Subcutaneous abdominal adipose tissue (tissue), 5 donors: ENCODE data around the gene KTI12.
"Not testable (repeated sequence)": the region's sequence is repeated elsewhere in the genome, so short reads cannot be mapped to it uniquely, and the experiment has no call there.

Experiments used
- H3K27ac ChIP-seq: one replicate; pipeline ENCODE4 v1.7.0; 2013; ENCODE audit warnings: low read depth, mild to moderate bottlenecking, inconsistent platforms, low read length, moderate library complexity
- H3K27me3 ChIP-seq, 5 donors: one replicate each; pipeline ENCODE4 v1.7.0; 2013; ENCODE audit warnings: low read length in 5 of 5, inconsistent platforms in 1 of 5; ENCODE audit not compliant: control insufficient read depth in 5 of 5, insufficient read depth in 4 of 5
- H3K36me3 ChIP-seq, 5 donors: one replicate each; pipeline ENCODE4 v1.7.0; 2013; ENCODE audit warnings: low read length in 5 of 5; ENCODE audit not compliant: control insufficient read depth in 5 of 5, insufficient read depth in 5 of 5
- H3K4me1 ChIP-seq, 5 donors: one replicate each; pipeline ENCODE4 v1.7.0; 2013; ENCODE audit warnings: low read length in 5 of 5, mild to moderate bottlenecking in 3 of 5, moderate library complexity in 1 of 5; ENCODE audit not compliant: control insufficient read depth in 5 of 5, insufficient read depth in 5 of 5
- H3K4me3 ChIP-seq, 5 donors: one replicate each; pipeline ENCODE4 v1.7.0; 2013; ENCODE audit warnings: low read length in 5 of 5, low read depth in 1 of 5
- H3K9ac ChIP-seq, 5 donors: one replicate each; pipeline ENCODE4 v1.7.0; 2013; ENCODE audit warnings: low read length in 5 of 5, mild to moderate bottlenecking in 4 of 5, moderate library complexity in 3 of 5
- H3K9me3 ChIP-seq, 5 donors: one replicate each; pipeline ENCODE4 v1.7.0; 2013; ENCODE audit warnings: low read length in 5 of 5; ENCODE audit not compliant: control insufficient read depth in 5 of 5
- donor health status: healthy.
- donor health status: healthy.
- donor health status: healthy.
- donor health status: healthy.
- donor health status: healthy.

KTI12 gene

DNA sequence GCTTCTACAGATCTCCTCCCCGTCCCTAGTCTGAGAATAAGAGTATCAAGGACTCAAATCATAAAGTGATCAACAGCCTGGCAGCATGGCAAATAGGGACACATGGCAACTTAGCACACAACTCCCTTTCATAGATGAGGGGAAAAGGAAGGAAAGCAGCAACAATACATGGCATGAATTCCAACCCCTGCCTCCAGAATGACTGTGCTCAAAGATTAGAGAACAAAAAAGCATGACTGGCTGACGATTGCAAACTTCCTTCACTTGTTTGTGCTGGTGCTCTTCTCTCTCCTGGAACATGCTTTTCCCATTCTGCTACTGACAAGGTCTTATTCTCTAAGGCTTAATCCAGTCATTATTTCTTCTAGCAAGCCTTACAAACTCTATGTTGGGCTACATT lies 11.5 kb downstream of the KTI12 start:
- Histone ChIP-seq H3K4me3 (no peak overlapping the region), H3K9ac (no peak overlapping the region), H3K4me1 (no peaks in the 10 kb centered on the region), H3K27ac (no peak overlapping the region), H3K36me3 (peaks cover 30 to 59% (median 45%) of the 10 kb centered on the region in 5 donors), H3K9me3 (no peaks in the 10 kb centered on the region), H3K27me3 (no peaks in the 10 kb centered on the region)

DNA sequence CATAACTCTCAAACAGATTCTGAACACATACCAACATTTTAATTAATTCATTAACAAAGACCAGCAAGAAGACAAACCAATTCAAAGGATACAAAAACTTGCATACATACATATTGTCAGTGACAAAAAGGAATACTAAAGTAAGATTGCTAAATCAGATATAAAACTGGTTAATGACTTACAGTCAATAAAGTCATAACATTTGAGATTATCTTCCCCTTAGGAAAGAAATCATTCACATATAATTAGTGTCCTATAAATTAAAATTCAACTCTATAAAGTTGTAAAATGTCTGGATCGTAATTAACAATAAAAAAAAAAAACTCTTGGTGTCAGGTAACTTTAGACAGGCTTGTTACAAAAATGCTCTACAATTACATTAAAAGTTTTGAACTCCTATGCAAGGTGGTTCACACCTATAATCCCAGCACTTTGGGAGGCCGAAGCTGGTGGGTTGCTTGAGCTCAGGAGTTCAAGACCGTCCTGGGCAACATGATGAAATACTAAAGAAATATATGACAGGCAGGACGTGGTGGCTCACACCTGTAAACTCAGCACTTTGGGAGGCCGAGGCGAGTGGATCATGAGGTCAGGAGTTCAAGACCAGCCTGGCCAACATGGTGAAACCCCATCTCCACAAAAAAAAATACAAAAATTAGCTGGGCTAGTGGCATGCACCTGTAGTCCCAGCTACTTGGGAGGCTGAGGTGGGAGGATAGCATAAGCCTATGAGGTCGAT lies 25.4 kb downstream of the KTI12 start:
- peaks cover 5 to 11% (median 8%) of the 10 kb centered on the region in 5 donors for H3K27me3 ChIP-seq
- H3K27ac ChIP-seq: no peak overlapping the region
- H3K4me3 ChIP-seq: no peak overlapping the region
- H3K9ac ChIP-seq: no peak overlapping the region
- peaks cover 0 to 3% (median 0%) of the 10 kb centered on the region in 5 donors for H3K4me1 ChIP-seq
- no peaks in the 10 kb centered on the region for H3K36me3 ChIP-seq
- no peaks in the 10 kb centered on the region for H3K9me3 ChIP-seq

DNA sequence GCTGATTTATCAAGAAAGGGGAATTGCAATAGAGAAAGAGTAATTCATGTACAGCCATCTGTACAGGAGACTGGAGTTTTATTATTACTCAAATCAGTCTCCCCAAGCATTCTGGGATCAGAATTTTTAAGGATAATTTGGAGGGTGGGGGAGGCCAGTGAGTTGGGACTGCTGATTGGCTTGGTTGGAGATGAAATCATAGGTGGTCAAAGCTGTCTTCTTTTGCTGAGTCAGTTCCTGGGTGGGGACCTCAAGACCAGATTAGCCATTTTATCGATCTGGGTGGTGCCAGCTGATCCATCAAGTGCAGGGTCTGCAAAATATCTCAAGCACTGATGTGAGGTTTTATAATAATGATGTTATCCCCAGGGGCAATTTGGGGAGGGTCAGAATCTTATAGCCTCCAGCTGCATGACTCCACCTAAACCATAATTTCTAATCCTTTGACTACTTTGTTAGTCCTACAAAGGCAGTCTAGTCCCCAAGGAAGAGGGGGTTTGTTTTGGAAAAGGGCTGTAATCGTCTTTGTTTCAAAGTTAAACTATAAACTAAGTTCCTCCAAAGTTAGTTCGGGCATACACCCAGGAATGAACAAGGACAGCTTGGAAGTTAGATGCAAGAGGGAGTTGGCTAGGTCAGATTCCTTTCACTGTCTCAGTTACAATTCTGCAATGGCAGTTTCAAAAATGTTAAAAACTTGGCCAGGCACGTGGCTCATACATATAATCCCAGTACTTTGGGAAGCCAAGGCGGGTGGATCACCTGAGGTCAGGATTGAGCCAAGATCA lies 26.2 kb downstream of the KTI12 start:
- H3K36me3 ChIP-seq: no peaks in the 10 kb centered on the region
- peaks cover 5 to 11% (median 8%) of the 10 kb centered on the region in 5 donors for H3K27me3 ChIP-seq
- H3K4me1 ChIP-seq: peaks cover 0 to 3% (median 0%) of the 10 kb centered on the region in 5 donors
- no peak overlapping the region for H3K4me3 ChIP-seq
- H3K27ac ChIP-seq: no peak overlapping the region
- H3K9ac ChIP-seq: no peak overlapping the region
- no peaks in the 10 kb centered on the region for H3K9me3 ChIP-seq

DNA sequence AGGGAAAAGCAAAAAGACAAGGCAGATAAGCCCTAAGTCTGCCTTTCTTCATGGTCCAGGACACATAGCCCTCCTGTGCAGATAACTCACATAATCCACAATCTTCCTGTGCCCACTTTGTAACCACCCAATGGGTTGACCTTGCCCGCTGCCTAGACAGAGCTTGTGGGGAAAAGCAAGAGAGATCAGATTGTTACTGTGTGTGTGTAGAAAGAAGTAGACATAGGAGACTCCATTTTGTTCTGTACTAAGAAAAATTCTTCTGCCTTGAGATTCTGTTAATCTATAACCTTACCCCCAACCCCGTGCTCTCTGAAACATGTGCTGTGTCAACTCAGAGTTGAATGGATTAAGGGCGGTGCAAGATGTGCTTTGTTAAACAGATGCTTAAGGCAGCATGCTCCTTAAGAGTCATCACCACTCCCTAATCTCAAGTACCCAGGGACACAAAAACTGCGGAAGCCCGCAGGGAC lies 27.5 kb downstream of the KTI12 start:
- H3K36me3 ChIP-seq, H3K4me1 ChIP-seq, H3K9ac ChIP-seq, H3K9me3 ChIP-seq, H3K4me3 ChIP-seq, H3K27ac ChIP-seq: not testable (repeated sequence)
- H3K27me3 ChIP-seq: peaks cover 5 to 11% (median 8%) of the 10 kb centered on the region in 5 donors

DNA sequence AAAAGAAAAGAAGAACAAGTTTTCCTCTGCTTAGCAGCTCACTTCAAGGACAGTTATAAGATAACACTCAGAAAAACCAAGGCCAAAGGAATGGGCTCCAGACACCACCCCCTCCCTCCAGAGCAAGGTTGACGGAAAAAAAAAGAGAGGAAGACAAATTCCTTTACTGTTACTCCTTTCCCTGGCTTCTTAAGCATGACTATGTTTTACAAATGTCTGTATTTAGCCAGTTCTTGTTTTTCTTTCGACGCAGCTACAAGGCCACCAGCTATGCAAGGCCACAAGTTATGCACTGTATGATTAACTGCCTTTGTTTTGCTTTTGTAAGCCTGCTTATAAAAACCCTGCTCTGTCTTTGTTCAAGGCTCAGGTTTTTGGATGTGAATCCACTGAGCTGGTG lies 28.1 kb downstream of the KTI12 start:
- H3K27me3 ChIP-seq: peaks cover 5 to 11% (median 8%) of the 10 kb centered on the region in 5 donors
- not testable (repeated sequence) for H3K9me3 ChIP-seq, H3K4me3 ChIP-seq, H3K9ac ChIP-seq, H3K27ac ChIP-seq, H3K36me3 ChIP-seq, H3K4me1 ChIP-seq

DNA sequence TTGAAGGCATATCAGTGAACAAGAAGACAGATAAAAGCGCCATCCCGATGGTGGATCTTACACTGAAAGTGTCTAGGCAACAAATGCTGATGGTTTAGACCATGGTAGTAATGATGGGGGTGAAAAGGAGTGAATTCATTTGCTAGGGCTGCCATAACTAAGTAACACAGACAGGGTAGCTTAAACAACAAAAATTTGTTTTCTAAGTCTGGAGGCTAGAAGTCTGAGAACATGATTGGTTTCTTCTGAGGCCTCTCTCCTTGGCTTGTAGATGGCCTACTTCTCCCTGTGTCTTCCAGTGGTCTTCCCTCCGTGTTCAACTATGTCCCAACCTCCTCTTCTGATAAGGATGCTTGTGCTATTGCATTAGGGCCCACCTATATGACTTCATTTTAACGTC lies 29.7 kb downstream of the KTI12 start:
- Histone ChIP-seq H3K9ac (no peak overlapping the region), H3K27ac (no peak overlapping the region), H3K27me3 (peaks cover 5 to 11% (median 8%) of the 10 kb centered on the region in 5 donors), H3K9me3 (no peaks in the 10 kb centered on the region), H3K36me3 (no peaks in the 10 kb centered on the region), H3K4me1 (peaks cover 0 to 3% (median 0%) of the 10 kb centered on the region in 5 donors), H3K4me3 (no peak overlapping the region)

DNA sequence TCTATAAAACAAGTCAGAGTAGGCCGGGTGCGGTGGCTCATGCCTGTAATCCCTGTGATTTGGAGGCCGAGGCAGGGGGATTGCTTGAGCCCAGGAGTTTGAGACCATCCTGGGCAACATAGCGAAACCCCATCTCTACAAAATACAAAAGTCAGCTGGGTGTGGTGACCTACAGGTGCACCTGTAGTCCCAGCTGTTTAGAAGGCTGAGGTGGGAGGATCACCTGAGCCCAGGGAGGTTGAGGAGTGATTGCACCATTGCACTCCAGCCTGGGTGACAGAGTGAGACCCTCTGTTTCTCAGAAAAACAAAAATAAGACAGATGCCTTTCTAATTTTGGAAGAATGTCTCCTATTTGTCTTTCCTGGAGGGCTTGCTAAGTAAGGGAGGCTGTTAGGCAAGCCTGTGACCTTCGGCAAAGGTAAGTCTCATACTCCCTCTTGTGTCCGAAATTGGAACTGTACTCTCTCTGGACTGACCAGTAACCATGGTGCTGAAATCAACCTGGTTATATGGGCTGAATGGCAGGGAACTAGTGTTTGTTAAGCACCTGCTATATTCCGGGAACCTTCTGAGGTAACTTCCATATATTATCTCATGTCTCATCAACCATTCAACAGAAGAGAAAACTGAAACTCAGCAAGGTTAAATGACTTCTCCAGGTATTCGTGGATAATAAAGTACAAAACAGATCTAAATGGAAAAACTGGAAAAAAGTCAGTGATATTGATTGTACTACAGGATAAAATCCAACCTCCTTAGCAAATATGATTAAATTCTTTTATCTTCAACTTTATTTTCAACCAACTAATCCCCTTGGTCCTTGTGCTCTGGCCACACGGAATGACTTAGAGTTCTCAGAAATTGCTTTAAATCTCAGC lies 31.3 kb downstream of the KTI12 start:
- no peaks in the 10 kb centered on the region for H3K4me1 ChIP-seq
- peaks cover 5 to 11% (median 8%) of the 10 kb centered on the region in 5 donors for H3K27me3 ChIP-seq
- no peak overlapping the region for H3K4me3 ChIP-seq
- no peak overlapping the region for H3K9ac ChIP-seq
- no peaks in the 10 kb centered on the region for H3K36me3 ChIP-seq
- no peak overlapping the region for H3K27ac ChIP-seq
- no peaks in the 10 kb centered on the region for H3K9me3 ChIP-seq

DNA sequence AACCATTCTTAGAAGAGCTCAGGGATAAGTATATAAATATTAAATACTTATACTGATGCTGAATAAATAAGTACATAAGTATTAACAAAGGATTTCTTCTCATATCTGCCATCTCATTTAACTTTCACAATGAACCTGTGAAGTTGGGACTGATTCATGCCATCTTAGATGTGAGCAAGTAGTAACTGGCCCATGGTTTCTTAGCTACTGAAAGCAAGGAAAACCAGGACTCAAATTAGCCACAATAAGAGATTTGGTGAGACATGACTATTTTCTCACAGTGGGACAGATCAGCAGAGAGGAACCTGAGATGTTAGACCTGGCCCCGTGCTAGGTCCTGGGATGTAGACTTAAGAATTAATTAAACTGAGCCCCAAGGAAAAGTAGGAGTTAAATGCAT lies 34.9 kb downstream of the KTI12 start:
- Histone ChIP-seq H3K36me3 (no peaks in the 10 kb centered on the region), H3K4me3 (no peak overlapping the region), H3K27me3 (peaks cover 0 to 8% (median 4%) of the 10 kb centered on the region in 5 donors), H3K9me3 (no peaks in the 10 kb centered on the region), H3K4me1 (no peaks in the 10 kb centered on the region), H3K27ac (no peak overlapping the region), H3K9ac (no peak overlapping the region)

DNA sequence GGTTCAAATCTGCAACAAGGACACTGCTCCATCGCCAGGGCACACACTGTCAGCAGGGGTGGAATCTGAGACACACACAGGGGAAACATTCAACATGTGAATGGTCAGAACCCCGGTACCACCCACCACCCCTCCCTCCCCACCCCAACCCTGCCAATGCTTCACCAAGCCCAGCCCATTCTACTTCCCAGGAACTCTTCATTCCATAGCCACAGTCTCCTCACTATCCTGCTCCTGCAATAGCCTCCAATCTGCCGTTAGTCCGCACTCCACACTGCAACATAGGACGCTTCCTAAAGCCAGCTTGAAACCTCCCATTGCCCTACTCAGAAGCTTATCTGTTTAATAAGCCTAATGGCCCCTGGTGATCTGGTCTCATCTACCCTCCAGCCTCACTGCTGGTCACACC lies 35.6 kb downstream of the KTI12 start:
- no peaks in the 10 kb centered on the region for H3K36me3 ChIP-seq
- H3K27me3 ChIP-seq: peaks cover 0 to 8% (median 4%) of the 10 kb centered on the region in 5 donors
- no peak overlapping the region for H3K4me3 ChIP-seq

More for the DNA sequence above, 35.6 kb downstream of the KTI12 start:
- no peak overlapping the region for H3K9ac ChIP-seq
- no peak overlapping the region for H3K27ac ChIP-seq
- no peaks in the 10 kb centered on the region for H3K4me1 ChIP-seq
- no peaks in the 10 kb centered on the region for H3K9me3 ChIP-seq
